Activated naive CD4-positive, alpha-beta T cell treated with anti-CD3 and anti-CD28 coated beads, Interleukin-2, amount 50 U/mL, for 72 hours (primary cell): Measurements from ENCODE around the gene RTCB. TPM values are rescaled to one million over a fixed set of nuclear protein-coding genes. Genes with fewer than 3 reads are reported as not detected.
A peak's percentile ranks its signal among the peaks of the same experiment; 100 is the strongest.
"Not testable (repeated sequence)": the region's sequence is repeated elsewhere in the genome, so short reads cannot be mapped to it uniquely, and the experiment has no call there.

Experiments
- ATAC-seq, 2 donors: fragments of 150-1000 bp; cut with Tn5 transposase; 2 replicates each; pipeline ENCODE4 v1.10.0; 2021; ENCODE audit warnings: mild to moderate bottlenecking in 2 of 2, moderate library complexity in 2 of 2
- DNase-seq, 2 donors: peaks; one replicate each; pipeline ENCODE4 v3.0.0; 2021 to 2022; ENCODE audit warnings: low spot score in 2 of 2
- H3K27ac Mint-ChIP-seq, 2 donors: one replicate each; pipeline ENCODE4 v1.8.0; 2022; ENCODE audit warnings: mild to moderate bottlenecking in 2 of 2, mixed read lengths in 2 of 2
- H3K36me3 Mint-ChIP-seq, 2 donors: one replicate each; pipeline ENCODE4 v1.8.0; 2022; ENCODE audit warnings: mixed read lengths in 2 of 2
- H3K9me3 Mint-ChIP-seq, 2 donors: one replicate each; pipeline ENCODE4 v1.8.0; 2022; ENCODE audit warnings: mixed read lengths in 2 of 2
- total RNA-seq, 2 donors: library from RNA; stranded (reverse); gene quantifications; one replicate each; pipeline ENCODE4 v1.2.3, GENCODE V29; 2022

Gene RTCB
- total RNA-seq, 2 donors from 2014 or later, result 82.8 to 93.3 TPM

DNA sequence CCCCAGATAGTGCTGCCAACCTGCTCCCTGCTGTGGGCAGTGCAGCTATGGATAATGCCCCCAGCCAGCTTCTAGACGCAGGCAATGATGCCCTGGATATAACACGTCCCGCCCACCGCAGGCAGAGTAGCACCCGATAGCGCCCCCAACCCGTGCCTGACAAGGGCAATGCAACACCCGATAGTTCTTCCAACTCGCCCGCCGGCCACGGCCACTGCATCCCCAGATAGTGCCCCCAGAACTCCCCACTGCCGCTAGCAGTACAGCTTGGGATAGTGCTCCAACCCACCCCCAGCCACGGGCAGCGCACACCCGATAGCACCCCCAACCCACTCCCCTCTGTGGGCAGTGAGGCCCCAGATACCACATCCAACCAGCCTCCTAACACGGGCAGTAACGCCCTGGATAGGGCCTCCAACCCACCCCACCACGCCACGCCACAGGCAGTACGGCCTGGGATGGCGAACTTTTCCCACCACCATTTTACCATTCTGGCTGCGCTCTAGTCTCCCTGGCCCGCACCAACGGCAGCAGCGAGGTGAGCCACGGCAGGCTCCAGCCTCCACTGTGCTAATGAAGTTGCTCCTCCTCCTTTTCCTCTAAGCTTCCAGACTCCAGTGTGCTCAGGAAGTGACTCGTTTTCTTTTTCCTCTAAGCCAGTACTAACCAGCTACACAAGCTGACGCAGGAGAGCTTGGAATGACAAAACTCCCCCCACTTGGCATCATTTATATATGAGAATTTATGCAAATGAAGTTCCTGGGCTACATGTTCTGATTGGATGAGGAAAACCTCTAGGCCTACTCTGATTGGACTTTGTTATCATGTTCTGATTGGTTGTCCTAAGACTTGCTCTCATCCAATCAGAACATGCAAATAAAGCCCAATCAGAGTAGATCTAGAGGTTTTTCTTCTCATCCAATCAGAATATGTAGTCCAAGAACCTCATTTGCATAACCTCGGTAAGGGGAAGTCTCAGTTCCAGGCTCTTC, 57.4 kb downstream of the RTCB start:
- DNase-seq (no peak), ATAC-seq (peak; percentile 40 to 82)
- Mint-ChIP-seq H3K9me3 (peaks cover 0 to 3% of the 10 kb centered on the region in 2 donors), H3K27ac (no peak overlapping the region), H3K36me3 (no peaks in the 10 kb centered on the region)

DNA sequence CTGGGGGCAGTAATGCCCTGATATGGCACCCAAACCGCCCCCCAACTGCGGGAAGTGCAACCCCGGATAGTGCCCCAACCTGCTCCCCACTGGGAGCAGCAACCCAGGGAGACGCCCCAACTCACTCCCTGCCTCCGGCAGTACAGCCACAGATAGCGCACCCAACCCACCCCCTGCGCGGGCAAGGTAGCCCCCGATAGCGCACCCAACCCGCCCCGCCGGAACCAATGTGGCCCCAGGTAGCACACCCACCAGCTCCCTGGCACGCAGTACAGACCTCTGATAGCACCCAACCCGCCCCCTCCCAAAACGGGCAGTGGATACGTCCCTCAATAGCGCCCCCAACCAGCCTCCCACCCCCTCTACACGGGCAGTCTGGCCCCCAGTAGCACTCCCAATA, 58.2 kb downstream of the RTCB start:
- DNase-seq, result no peak
- no peak for ATAC-seq
- Mint-ChIP-seq H3K36me3 (no peaks in the 10 kb centered on the region), H3K27ac (no peak overlapping the region), H3K9me3 (peaks cover 0 to 3% of the 10 kb centered on the region in 2 donors)

DNA sequence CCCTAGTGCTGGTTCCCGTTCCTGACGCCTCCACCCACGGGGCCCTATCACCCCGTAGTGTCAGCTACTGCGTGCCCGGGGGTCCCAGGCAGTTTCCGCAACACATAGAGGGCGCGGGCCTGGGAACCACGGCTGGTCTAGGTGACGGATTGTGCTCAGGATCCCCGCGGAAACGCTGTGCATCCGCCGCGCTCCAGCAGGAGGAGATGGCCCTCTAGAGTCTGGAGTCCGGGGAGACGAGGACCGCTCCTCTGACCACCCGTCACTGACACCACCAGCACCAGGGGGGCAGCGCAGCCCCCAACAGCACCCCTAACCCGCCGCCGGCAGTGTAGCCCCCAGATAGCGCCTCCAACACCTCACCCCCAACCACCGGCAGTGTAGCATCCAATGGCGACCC, 58.8 kb downstream of the RTCB start:
- ATAC-seq, result no peak
- no peak for DNase-seq
- H3K9me3 Mint-ChIP-seq, result peaks cover 0 to 3% of the 10 kb centered on the region in 2 donors
- H3K36me3 Mint-ChIP-seq, result no peaks in the 10 kb centered on the region
- no peak overlapping the region for H3K27ac Mint-ChIP-seq

DNA sequence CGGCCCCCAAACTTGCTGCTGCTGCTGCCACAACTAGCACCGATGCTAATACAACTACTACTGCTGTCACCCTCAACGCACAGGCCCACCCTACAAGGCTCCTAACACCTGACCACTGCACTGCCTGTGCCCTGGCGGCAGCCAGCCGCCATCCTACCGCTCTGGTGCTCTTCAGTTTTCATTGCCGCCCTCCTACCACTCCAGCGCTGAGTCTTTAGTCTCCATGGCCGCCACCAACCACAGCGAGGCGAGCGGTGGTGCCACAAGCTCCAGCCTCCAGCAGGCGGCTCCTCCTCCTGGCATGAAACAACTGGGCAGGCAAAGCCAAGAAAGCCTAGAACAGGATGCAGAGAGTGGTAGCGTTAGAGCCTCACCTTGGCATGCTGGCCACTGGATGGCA, 59.4 kb downstream of the RTCB start:
- H3K9me3 Mint-ChIP-seq, result peaks cover 0 to 3% of the 10 kb centered on the region in 2 donors
- no peak for ATAC-seq
- no peak for DNase-seq
- H3K36me3 Mint-ChIP-seq, result no peaks in the 10 kb centered on the region
- no peak overlapping the region for H3K27ac Mint-ChIP-seq

DNA sequence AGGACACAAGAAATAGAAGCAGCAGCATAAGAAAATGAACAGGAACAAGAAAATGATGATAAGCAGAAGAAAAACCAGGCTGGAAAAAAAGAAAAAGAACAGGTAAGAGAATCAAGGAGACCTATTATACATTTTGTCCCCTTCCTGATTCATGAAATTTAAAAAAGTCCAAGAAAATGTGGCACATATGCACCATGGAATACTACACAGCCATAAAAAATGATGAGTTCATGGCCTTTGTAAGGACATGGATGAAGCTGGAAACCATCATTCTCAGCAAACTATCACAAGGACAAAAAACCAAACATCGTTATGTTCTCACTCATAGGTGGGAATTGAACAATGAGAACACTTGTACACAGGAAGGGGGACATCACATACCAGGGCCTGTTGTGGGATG, 60.2 kb downstream of the RTCB start:
- H3K9me3 Mint-ChIP-seq, H3K36me3 Mint-ChIP-seq, DNase-seq, H3K27ac Mint-ChIP-seq, ATAC-seq: not testable (repeated sequence)

DNA sequence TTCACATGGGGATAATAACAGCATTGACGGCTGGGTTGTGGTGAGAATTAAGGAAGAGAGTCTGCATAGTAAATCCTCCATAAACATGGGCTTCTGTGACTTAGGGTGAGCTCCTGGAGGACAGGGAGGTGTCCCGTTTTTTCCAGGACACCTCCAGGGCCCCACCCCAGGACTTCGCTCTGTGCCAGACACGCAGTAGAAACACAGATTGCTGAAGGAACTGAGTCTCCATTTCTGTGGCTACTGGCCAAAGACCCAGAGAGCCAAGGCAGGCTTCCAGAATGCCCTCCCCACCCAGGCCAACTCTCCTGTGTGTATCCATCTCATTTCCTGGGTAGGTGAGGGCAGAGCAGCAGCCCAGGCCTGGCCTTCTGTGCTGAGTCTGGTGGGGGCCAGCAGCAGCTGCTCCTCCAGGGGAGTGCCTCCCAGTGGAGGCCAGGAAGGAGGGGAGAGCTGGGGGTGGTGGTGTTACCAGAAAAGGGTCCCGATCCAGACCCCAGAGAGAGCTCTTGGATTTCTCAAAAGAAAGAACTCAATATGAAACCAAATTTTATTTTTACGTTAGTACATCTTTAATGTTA, 63.9 kb downstream of the RTCB start:
- ATAC-seq, result no peak
- Mint-ChIP-seq H3K36me3 (no peaks in the 10 kb centered on the region), H3K27ac (no peak overlapping the region), H3K9me3 (no peaks in the 10 kb centered on the region)
- DNase-seq, result no peak

DNA sequence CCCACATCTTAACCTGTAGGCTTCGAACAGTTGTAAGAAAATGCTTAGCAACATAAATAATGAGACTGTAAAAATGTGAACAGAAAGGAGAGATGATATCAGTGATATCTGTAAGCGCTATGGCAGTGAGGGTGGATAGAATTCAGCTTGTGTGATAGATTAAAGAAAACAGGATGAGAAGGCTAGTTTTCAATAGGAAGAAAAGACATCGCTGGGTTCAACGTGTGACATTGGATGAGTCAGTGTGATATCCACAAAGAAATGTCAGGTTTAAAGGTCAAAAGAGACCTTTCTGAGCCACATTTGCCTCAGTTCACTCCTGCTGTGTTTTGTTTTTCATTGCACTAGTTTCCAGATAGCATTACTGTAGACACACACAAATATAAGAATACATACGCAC, 68.1 kb downstream of the RTCB start:
- no peak for DNase-seq
- H3K9me3 Mint-ChIP-seq, result no peaks in the 10 kb centered on the region
- ATAC-seq, result peak; percentile 45 to 58
- no peaks in the 10 kb centered on the region for H3K36me3 Mint-ChIP-seq
- no peak overlapping the region for H3K27ac Mint-ChIP-seq

DNA sequence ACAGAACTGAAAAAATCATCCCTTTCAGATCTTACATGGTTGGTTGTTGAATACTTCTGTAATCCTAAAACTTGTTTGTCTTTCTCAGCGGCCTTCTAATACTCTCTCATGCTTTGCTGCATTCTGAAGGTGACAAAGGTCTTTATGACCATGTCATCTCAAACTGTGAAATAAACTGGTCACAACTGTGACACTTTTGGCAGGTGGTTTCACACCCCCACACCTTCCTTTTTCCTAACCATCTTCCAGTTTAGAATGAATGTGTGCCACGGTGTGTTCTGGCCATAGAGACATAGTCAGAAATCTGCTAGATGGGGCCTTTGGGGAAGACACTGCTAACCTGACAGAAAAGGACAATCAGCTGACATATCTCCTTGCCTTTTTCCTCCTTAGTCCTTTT, 69.1 kb downstream of the RTCB start:
- Mint-ChIP-seq H3K9me3 (no peaks in the 10 kb centered on the region), H3K36me3 (no peaks in the 10 kb centered on the region), H3K27ac (peak overlapping the region in 1 of 2 donors; percentile 4)
- ATAC-seq, result peak; percentile 32 to 40
- DNase-seq, result no peak

DNA sequence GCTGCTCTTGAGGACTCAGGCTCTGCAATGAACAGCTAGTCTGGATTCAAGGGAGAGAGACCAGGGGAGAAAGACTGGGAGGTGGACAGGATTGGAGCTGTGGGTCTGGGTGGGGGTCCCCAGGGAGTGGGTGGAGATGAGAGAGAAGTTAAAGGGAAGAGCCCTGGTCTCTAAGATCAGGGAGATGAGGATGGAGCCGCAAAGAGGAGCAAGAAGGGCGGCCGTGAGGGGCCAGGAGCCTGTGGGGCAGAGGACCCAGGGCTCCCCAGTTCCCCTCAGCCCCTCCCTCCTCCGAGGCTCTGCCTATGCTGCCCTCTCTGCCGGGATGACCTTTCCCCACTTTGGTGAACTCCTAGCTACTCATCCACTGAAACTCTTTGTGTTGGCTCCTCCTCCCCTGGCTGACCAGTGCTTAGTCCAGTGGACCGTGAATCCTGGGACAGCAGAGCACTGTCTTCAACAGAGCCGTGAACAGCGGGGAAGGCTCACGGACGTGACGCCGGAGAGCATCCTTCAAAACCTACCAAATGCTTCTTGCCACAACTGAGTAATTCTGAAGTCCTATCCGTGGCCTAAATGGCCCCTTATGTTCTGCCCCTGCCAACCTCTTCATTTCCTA, 70.8 kb downstream of the RTCB start:
- ATAC-seq (no peak), DNase-seq (no peak)
- H3K9me3 Mint-ChIP-seq, result no peaks in the 10 kb centered on the region
- no peak overlapping the region for H3K27ac Mint-ChIP-seq
- no peaks in the 10 kb centered on the region for H3K36me3 Mint-ChIP-seq

DNA sequence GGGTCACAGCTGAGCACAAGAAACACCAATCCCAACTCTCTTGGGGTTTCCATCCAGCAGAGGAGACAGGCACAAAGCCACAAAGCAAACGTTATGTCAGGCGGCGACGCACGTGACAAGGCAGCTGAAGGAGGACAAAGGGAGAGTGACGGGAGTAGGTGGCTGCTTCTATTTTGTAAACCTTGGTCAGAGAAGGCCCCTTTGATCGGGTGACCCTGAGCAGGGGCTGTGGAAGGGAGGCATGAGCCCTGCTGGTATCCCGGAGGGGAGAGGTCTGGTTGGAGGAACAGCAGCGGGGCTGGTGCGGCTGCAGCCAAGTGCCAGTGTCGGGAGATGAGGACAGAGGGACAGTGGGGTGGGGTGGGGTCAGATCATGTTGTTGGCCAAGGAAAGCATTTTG, 71.6 kb downstream of the RTCB start:
- Mint-ChIP-seq H3K27ac (no peak overlapping the region), H3K9me3 (no peaks in the 10 kb centered on the region), H3K36me3 (no peaks in the 10 kb centered on the region)
- DNase-seq (no peak), ATAC-seq (no peak)

DNA sequence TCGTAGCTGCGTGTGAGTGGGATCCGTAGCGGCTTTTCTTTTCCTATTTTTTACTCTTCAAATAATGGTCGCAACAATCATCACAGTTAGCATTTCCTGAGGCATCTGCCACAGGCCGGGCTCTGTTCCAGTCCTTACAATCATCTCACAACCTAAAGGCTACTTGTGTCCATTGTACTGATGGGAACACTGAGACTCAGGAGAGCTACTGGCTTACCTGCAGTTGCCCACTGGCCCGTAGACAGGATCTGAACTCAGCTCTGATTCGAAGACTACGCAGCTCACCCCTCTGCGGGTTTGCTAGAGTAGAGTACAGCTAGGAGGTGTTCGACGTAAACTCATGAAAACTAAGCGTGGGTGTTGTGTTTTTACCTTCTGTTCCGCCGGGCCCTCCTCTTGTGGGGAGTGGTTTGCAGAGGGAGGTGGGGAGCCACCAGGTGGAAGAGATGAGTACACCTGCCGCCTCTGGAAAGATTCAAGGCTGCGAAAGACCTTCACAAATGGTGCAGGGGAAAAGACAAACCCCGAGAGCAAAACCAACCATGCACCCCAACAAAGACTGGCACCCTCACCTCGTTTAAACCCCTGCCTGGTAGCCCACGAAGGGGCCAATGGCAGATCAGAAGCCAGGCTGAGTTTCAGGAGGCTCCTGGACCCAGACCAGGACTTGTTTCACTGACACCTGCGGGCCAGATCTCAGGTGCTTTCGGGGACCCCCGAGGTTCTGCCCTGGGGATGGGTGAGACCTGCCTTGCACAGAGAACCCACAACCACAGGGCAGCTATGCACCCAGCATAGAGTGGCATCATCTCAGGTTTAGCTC, 72.6 kb downstream of the RTCB start:
- no peak for DNase-seq
- no peak overlapping the region for H3K27ac Mint-ChIP-seq
- no peaks in the 10 kb centered on the region for H3K36me3 Mint-ChIP-seq
- H3K9me3 Mint-ChIP-seq, result no peaks in the 10 kb centered on the region
- ATAC-seq, result no peak

DNA sequence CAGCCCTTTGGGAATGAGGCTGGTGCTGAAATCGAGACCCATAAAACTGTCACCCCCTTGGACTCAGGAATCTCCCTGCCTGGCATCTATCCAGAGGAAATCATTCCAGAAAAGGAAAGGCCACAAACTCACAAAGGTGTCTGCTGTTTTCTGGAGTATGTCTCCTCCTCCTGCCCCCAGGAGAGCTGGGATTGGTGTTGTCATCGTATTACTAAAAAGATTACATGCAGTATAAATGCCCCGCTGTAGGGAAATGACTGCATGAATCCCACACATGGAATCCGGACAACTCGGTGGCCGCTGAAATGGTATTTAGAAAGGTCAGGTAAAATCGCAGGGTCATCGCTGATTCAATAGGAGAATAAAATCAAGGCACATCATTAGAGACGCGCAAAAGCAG, 73.3 kb downstream of the RTCB start:
- Mint-ChIP-seq H3K36me3 (no peaks in the 10 kb centered on the region), H3K27ac (no peak overlapping the region), H3K9me3 (no peaks in the 10 kb centered on the region)
- ATAC-seq (no peak), DNase-seq (no peak)

Other genes starting within 250 kb of the RTCB start
- under 1 TPM in 1 of 2 donors, not detected in 1; 0.29 TPM for gene RFPL2, start 207.2 kb downstream of the RTCB start, total RNA-seq
- not detected for gene SLC5A4, start 156.9 kb downstream of the RTCB start, total RNA-seq
- gene RFPL3, start 54.4 kb downstream of the RTCB start, total RNA-seq, result not detected
- not detected for gene BPIFC, start 52.2 kb upstream of the RTCB start, total RNA-seq
- gene FBXO7, start 62.6 kb upstream of the RTCB start, total RNA-seq, result 10 to 100 TPM; 71.0 to 93.0 TPM